ENCODE results near the gene GP1BA.

Gene GP1BA

GRCh38 chr17:4933646-4934045, 1.6 kb downstream of the GP1BA start:
- peaks cover 17 to 28% of the 10 kb centered on the region in 2 experiments for H3K4me1 ChIP-seq (ENCODE audit: control insufficient read depth in 1 of 2, insufficient read depth in 1 of 2, low read depth in 1 of 2, low read length in 1 of 2)
- peaks cover 16% of the 10 kb centered on the region for H3K27me3 ChIP-seq
- peaks cover 32% of the 10 kb centered on the region for H3K36me3 ChIP-seq
- no peak overlapping the region for H3K27ac ChIP-seq
- H3K4me3 ChIP-seq (ENCODE audit: low read depth in 1 of 2, low read length in 1 of 2) = no peak overlapping the region
- TF ChIP-seq, protein P1, sequence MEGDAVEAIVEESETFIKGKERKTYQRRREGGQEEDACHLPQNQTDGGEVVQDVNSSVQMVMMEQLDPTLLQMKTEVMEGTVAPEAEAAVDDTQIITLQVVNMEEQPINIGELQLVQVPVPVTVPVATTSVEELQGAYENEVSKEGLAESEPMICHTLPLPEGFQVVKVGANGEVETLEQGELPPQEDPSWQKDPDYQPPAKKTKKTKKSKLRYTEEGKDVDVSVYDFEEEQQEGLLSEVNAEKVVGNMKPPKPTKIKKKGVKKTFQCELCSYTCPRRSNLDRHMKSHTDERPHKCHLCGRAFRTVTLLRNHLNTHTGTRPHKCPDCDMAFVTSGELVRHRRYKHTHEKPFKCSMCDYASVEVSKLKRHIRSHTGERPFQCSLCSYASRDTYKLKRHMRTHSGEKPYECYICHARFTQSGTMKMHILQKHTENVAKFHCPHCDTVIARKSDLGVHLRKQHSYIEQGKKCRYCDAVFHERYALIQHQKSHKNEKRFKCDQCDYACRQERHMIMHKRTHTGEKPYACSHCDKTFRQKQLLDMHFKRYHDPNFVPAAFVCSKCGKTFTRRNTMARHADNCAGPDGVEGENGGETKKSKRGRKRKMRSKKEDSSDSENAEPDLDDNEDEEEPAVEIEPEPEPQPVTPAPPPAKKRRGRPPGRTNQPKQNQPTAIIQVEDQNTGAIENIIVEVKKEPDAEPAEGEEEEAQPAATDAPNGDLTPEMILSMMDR (IDR thresholded peaks at IDR 0.05) = no peak
- H3K9me3 ChIP-seq = no peaks in the 10 kb centered on the region

GRCh38 chr17:4934173-4934979, 2.3 kb downstream of the GP1BA start:
- TF ChIP-seq, protein P1 (IDR thresholded peaks at IDR 0.05) = no peak
- H3K27ac ChIP-seq = peak overlapping the region; percentile 44
- H3K4me3 ChIP-seq (ENCODE audit: low read depth in 1 of 2, low read length in 1 of 2) = no peak overlapping the region
- H3K27me3 ChIP-seq = peaks cover 16% of the 10 kb centered on the region
- no peaks in the 10 kb centered on the region for H3K9me3 ChIP-seq
- H3K4me1 ChIP-seq (ENCODE audit: control insufficient read depth in 1 of 2, insufficient read depth in 1 of 2, low read depth in 1 of 2, low read length in 1 of 2) = peaks cover 24 to 35% of the 10 kb centered on the region in 2 experiments
- H3K36me3 ChIP-seq = peaks cover 32% of the 10 kb centered on the region

GRCh38 chr17:4935650-4936049, 3.6 kb downstream of the GP1BA start:
- Histone ChIP-seq H3K27me3 (peaks cover 16% of the 10 kb centered on the region), H3K36me3 (peaks cover 31% of the 10 kb centered on the region), H3K9me3 (no peaks in the 10 kb centered on the region), H3K27ac (no peak overlapping the region), H3K4me1 (ENCODE audit: control insufficient read depth in 1 of 2, insufficient read depth in 1 of 2, low read depth in 1 of 2, low read length in 1 of 2) (peaks cover 27 to 48% of the 10 kb centered on the region in 2 experiments), H3K4me3 (ENCODE audit: low read depth in 1 of 2, low read length in 1 of 2) (no peak overlapping the region)
- TF ChIP-seq, protein P1 (IDR thresholded peaks at IDR 0.05) = no peak

GRCh38 chr17:4936436-4936835, 4.4 kb downstream of the GP1BA start:
- Histone ChIP-seq H3K4me1 (ENCODE audit: control insufficient read depth in 1 of 2, insufficient read depth in 1 of 2, low read depth in 1 of 2, low read length in 1 of 2) (peaks cover 35 to 56% of the 10 kb centered on the region in 2 experiments), H3K9me3 (no peaks in the 10 kb centered on the region), H3K27ac (no peak overlapping the region), H3K36me3 (peaks cover 28% of the 10 kb centered on the region), H3K27me3 (peaks cover 16% of the 10 kb centered on the region), H3K4me3 (ENCODE audit: low read depth in 1 of 2, low read length in 1 of 2) (no peak overlapping the region)
- TF ChIP-seq, protein P1 (IDR thresholded peaks at IDR 0.05) = no peak

- Histone ChIP-seq H3K4me3 (ENCODE audit: low read depth in 1 of 2, low read length in 1 of 2) (no peak overlapping the region), H3K9me3 (no peaks in the 10 kb centered on the region), H3K36me3 (peaks cover 35% of the 10 kb centered on the region), H3K27me3 (peaks cover 16% of the 10 kb centered on the region), H3K27ac (peak overlapping the region; percentile 27), H3K4me1 (ENCODE audit: control insufficient read depth in 1 of 2, insufficient read depth in 1 of 2, low read depth in 1 of 2, low read length in 1 of 2) (peaks cover 46 to 61% of the 10 kb centered on the region in 2 experiments)
- TF ChIP-seq, protein P1 (IDR thresholded peaks at IDR 0.05) = no peak
Observed at GRCh38 chr17:4937553-4937952, 5.5 kb downstream of the GP1BA start.
